HUES48 (cell line): ENCODE data around the gene RYK.

Experiments
- H3K27ac ChIP-seq: one replicate; pipeline ENCODE4 v1.7.0; 2013; ENCODE audit warnings: low read depth, low read length, inconsistent platforms
- H3K27me3 ChIP-seq: 2 replicates; pipeline ENCODE4 v1.6.1; 2013; ENCODE audit warnings: mild to moderate bottlenecking, low read length; ENCODE audit not compliant: control insufficient read depth, insufficient read depth
- H3K36me3 ChIP-seq: 2 replicates; pipeline ENCODE4 v1.6.1; 2013; ENCODE audit warnings: low read length; ENCODE audit not compliant: control insufficient read depth, insufficient read depth
- H3K4me1 ChIP-seq: 2 replicates; pipeline ENCODE4 v1.6.1; 2013; ENCODE audit warnings: mild to moderate bottlenecking, low read length; ENCODE audit not compliant: control insufficient read depth, insufficient read depth
- H3K4me3 ChIP-seq: 2 replicates; pipeline ENCODE4 v1.5.1; 2013; ENCODE audit warnings: mild to moderate bottlenecking, low read depth, low read length
- H3K9ac ChIP-seq: 2 replicates; pipeline ENCODE4 v1.6.1; 2013; ENCODE audit warnings: mild to moderate bottlenecking, low read depth, low read length, moderate library complexity
- H3K9me3 ChIP-seq: 2 replicates; pipeline ENCODE4 v1.6.1; 2013; ENCODE audit warnings: low read length; ENCODE audit not compliant: control insufficient read depth, insufficient read depth

Gene RYK

GRCh38 chr3:134250717-134251220, at the start of gene RYK:
Gene RYK, minus strand, starts transcription at chr3:134250859. Its CDS starts 205 bp downstream, at chr3:134250654.
- Histone ChIP-seq H3K36me3 (no peaks in the 10 kb centered on the region), H3K9ac (peak within 1 kb of the TSS; percentile 83), H3K27me3 (no peaks in the 10 kb centered on the region), H3K9me3 (no peaks in the 10 kb centered on the region), H3K27ac (peak within 1 kb of the TSS; percentile 82), H3K4me3 (peak within 1 kb of the TSS; percentile 91), H3K4me1 (peaks cover 25% of the 10 kb centered on the region)

DNA sequence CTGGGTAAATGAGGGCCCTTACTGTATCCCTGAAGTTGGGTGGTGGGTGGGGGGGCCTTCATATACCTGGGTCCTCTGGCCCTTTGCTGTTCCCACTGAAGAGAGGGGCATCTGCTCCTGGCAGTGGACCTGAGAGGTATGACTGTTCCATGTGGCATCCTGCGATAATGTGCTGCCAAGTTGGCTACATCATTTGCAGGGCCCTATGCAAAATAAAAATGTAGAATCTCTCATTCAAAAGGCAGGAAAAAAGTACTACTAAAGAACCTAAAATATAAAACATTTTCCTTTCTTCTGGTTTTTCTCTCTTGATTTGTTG, 49.2 kb upstream of the RYK start:
- H3K9ac ChIP-seq: no peak overlapping the region
- H3K27ac ChIP-seq: no peak overlapping the region
- no peaks in the 10 kb centered on the region for H3K9me3 ChIP-seq
- peaks cover 4% of the 10 kb centered on the region; the same call in 1 of the 2 replicates for H3K4me1 ChIP-seq
- no peaks in the 10 kb centered on the region for H3K36me3 ChIP-seq
- no peak overlapping the region for H3K4me3 ChIP-seq
- no peaks in the 10 kb centered on the region for H3K27me3 ChIP-seq

DNA sequence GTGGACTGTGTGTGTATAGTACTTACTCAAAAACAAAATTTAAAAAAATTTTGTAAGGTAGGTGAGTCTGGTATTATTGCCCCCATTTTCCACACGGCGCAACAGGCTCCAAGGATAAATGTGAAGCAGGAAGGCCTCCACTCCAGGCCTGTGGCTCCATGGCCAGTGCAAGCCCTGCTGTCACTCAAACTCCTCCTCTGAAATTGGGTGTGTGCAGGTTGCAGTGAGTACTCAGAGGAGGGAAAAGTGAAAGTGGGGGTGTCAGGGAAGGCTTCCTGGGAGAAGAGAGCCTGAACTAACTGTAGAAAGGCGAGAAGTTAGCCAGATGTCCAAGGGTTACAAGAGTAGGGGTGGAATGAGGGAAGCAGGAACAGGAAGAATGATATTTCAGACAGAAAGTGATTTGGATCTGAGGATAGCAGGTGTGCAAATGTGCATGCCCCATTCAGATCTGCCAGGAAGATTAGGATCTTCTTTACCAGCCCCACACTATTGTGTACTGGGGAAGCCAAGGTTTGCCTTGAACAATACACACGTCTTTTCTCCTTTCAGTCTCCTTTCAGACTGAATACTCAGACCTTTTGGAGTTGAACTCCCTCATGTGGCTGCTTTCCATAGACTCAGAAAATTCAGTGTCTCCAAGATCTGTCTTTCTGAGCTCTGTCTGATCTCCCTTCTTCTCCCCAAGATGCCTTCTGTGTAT, 48.7 kb upstream of the RYK start:
- Histone ChIP-seq H3K27ac (no peak overlapping the region), H3K9ac (no peak overlapping the region), H3K36me3 (no peaks in the 10 kb centered on the region), H3K27me3 (no peaks in the 10 kb centered on the region), H3K4me1 (peaks cover 4% of the 10 kb centered on the region; the same call in 1 of the 2 replicates), H3K4me3 (no peak overlapping the region), H3K9me3 (no peaks in the 10 kb centered on the region)

GRCh38 chr3:134298249-134298648, 47.6 kb upstream of the RYK start:
- Histone ChIP-seq H3K9me3 (no peaks in the 10 kb centered on the region), H3K36me3 (no peaks in the 10 kb centered on the region)

DNA sequence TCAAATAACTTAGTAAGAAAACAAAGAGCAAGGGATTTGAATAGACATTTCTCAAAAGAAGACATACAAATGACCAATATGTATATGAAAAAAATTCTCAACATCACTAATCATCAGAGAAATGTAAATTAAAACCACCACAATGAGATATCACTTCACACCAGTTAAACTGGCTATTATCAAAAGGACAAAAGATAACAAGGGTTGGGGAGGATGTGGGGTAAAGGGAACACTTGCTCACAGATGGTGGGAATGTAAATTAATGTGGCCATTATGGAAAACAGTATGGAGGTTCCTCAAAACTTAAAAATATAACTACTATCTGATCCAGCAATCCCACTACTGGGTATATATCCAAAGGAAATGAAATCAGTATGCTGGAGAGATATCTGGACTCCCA, 46.0 kb upstream of the RYK start:
- H3K27me3 ChIP-seq: no peaks in the 10 kb centered on the region

More at GRCh38 chr3:134298249-134298648, 47.6 kb upstream of the RYK start:
- Histone ChIP-seq H3K4me3 (no peak overlapping the region), H3K27me3 (no peaks in the 10 kb centered on the region), H3K9ac (no peak overlapping the region), H3K4me1 (peaks cover 4% of the 10 kb centered on the region; the same call in 1 of the 2 replicates), H3K27ac (no peak overlapping the region)

GRCh38 chr3:134295930-134296329, 45.3 kb upstream of the RYK start:
- H3K9ac ChIP-seq: no peak overlapping the region
- H3K4me3 ChIP-seq: no peak overlapping the region
- peaks cover 4% of the 10 kb centered on the region; the same call in 1 of the 2 replicates for H3K4me1 ChIP-seq
- no peaks in the 10 kb centered on the region for H3K27me3 ChIP-seq
- H3K9me3 ChIP-seq: no peaks in the 10 kb centered on the region
- no peaks in the 10 kb centered on the region for H3K36me3 ChIP-seq
- H3K27ac ChIP-seq: no peak overlapping the region

More for the DNA sequence above, 46.0 kb upstream of the RYK start:
- H3K9me3 ChIP-seq: no peaks in the 10 kb centered on the region
- no peak overlapping the region for H3K27ac ChIP-seq
- H3K4me1 ChIP-seq: peaks cover 4% of the 10 kb centered on the region; the same call in 1 of the 2 replicates
- H3K4me3 ChIP-seq: no peak overlapping the region
- no peaks in the 10 kb centered on the region for H3K36me3 ChIP-seq
- no peak overlapping the region for H3K9ac ChIP-seq

- H3K27me3 ChIP-seq: no peaks in the 10 kb centered on the region
- peaks cover 4% of the 10 kb centered on the region; the same call in 1 of the 2 replicates for H3K4me1 ChIP-seq
- no peak overlapping the region for H3K27ac ChIP-seq
- H3K4me3 ChIP-seq: no peak overlapping the region
- H3K9ac ChIP-seq: no peak overlapping the region
- H3K36me3 ChIP-seq: no peaks in the 10 kb centered on the region
- no peaks in the 10 kb centered on the region for H3K9me3 ChIP-seq
Measured at GRCh38 chr3:134294302-134295280, 43.9 kb upstream of the RYK start.

DNA sequence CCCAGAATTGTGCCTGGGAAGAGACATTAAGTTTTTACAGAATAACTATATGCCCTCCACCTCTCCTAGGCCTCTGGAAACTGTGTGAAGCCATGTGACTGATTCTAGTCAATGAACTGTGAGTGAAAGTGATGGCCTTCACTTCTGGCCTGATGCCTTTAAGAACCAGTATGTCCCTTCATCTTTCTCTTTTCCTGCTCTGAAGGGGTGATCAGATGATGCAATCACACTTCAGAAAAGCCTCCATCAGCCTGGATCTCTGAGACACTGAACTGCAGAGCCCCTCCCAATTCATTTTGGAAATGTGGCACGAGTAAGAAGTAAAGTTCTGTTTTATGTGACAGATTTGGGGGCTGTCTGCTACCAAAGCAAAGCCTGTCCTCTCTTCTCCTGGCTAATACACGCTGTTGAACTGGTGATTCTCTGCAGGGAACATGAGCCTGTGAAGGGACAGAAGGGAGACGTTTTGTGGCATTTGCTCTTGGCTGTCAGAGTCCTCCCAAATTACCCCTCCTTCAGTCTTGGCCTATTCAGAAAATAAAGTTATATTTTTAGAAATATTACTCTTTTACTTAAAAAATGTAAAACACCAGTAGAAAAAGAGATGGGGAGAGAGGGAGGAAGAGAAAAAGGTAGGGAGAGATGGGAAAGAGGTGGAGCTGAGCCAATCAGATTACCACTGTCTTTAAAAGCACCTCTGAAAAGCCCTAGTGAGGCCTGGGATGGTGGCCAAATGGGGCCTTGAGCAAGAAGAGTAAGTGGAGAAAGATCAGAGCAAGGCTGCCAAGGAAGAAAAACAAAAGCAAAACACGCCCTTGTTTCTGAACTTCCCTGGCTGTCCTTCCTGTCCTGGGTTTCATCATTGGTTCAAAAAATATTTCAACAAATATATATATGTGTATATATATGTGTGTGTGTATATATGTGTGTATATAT, 40.9 kb upstream of the RYK start:
- H3K4me1 ChIP-seq: no peaks in the 10 kb centered on the region
- no peak overlapping the region for H3K9ac ChIP-seq
- H3K9me3 ChIP-seq: no peaks in the 10 kb centered on the region
- no peak overlapping the region for H3K4me3 ChIP-seq
- no peaks in the 10 kb centered on the region for H3K36me3 ChIP-seq
- H3K27ac ChIP-seq: no peak overlapping the region
- no peaks in the 10 kb centered on the region for H3K27me3 ChIP-seq

DNA sequence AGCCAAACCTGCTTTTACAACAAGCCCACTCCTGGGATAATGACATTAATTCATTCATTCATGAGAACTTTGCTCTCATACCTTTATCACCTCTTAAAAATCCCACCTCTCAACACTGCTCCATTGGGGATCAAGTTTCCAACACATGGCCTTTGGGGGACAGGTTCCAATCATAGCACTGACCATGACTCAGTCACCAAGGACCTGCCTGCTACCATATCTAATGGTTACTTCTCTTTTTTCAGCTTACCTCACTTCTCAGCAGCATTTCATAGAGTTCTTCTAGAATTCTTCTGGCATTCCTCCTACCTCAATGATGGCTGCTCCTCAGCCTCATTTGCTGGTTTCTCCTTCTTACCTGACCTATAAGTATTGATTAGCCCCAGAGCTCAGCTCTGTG, 36.9 kb upstream of the RYK start:
- Histone ChIP-seq H3K4me3 (no peak overlapping the region), H3K9ac (no peak overlapping the region), H3K27ac (no peak overlapping the region), H3K9me3 (no peaks in the 10 kb centered on the region), H3K4me1 (no peaks in the 10 kb centered on the region), H3K36me3 (no peaks in the 10 kb centered on the region), H3K27me3 (no peaks in the 10 kb centered on the region)

GRCh38 chr3:134284438-134284837, 33.8 kb upstream of the RYK start:
- Histone ChIP-seq H3K9ac (no peak overlapping the region), H3K9me3 (no peaks in the 10 kb centered on the region), H3K4me1 (no peaks in the 10 kb centered on the region), H3K4me3 (no peak overlapping the region), H3K27me3 (no peaks in the 10 kb centered on the region), H3K36me3 (no peaks in the 10 kb centered on the region), H3K27ac (no peak overlapping the region)
